ENCODE data around the gene GET3. TPM values are rescaled to one million over a fixed set of nuclear protein-coding genes. Genes with fewer than 3 reads are reported as not detected.

Gene GET3
- total and polyA plus RNA-seq, 2 of the 4 experiments (the other 2 are of a cell fraction) = 129 to 152 TPM

- peak overlapping the region; percentile 95 for H2BK5ac ChIP-seq (ENCODE audit: low read depth, low read length, poor library complexity, severe bottlenecking)
- H3K4ac ChIP-seq (ENCODE audit: low read depth, low read length) = peak overlapping the region; percentile 100
- peak overlapping the region; percentile 99 for H3K14ac ChIP-seq (replicated peaks; ENCODE audit: low read depth, low read length)
- in situ Hi-C loops (cut with MboI; ENCODE audit: low sequenced_read_pairs) = loop anchor here (25.0 kb wide), 1 partner anchor 1055 kb away; no protein-coding TSS in a partner anchor
- H3K56ac ChIP-seq (ENCODE audit: extremely low read depth, insufficient read depth, low read length) = peak overlapping the region; percentile 82
- peak overlapping the region; percentile 91 for H2BK20ac ChIP-seq (ENCODE audit: low read depth, low read length)
- no TSS peak for BruUV-seq (replicated peaks)
- H3K79me1 ChIP-seq (ENCODE audit: low read depth in 1 of 2, low read length in 2 of 2) = peaks cover 0 to 45% of the 10 kb centered on the region in 2 experiments; a peak in 3 of 4 replicates
- dilution Hi-C loops (cut with HindIII; ENCODE audit: low sequenced_read_pairs, unreplicated experiment) = no loop called here
- H4K91ac ChIP-seq (ENCODE audit: insufficient read depth, low read depth, low read length) = peak overlapping the region; percentile 97
- peaks cover 49% of the 10 kb centered on the region for H3K4me1 ChIP-seq (ENCODE audit: control insufficient read depth, insufficient read depth, low read length)
- H3K36me3 ChIP-seq (ENCODE audit: control insufficient read depth, insufficient read depth, low read length) = no peaks in the 10 kb centered on the region
- H2AK9ac ChIP-seq (replicated peaks; ENCODE audit: low read depth, low read length, poor library complexity) = peak overlapping the region; percentile 98
- TF ChIP-seq FOS (IDR thresholded peaks at IDR 0.05; ENCODE audit: low read depth, low read length) = no peak
- no peak for TF ChIP-seq ELK1 (IDR thresholded peaks at IDR 0.05; ENCODE audit: borderline replicate concordance, low read depth, low read length)
- peak; percentile 33 for TF ChIP-seq RCOR1 (IDR thresholded peaks at IDR 0.05; ENCODE audit: insufficient replicate concordance, low read length)
- no peak for TF ChIP-seq MXI1 (IDR thresholded peaks at IDR 0.05; ENCODE audit: borderline replicate concordance, low read depth, low read length)
- TF ChIP-seq CEBPB (IDR thresholded peaks at IDR 0.05; ENCODE audit: low read depth, low read length) = no peak
- TF ChIP-seq MAFK (IDR thresholded peaks at IDR 0.05; ENCODE audit: low read depth, low read length) = no peak
- H3K23ac ChIP-seq (ENCODE audit: low read depth, low read length) = peak overlapping the region; percentile 92
- peak overlapping the region; percentile 94 for H2BK15ac ChIP-seq (ENCODE audit: low read depth, low read length)
- DNase-seq (no peak), ATAC-seq (ENCODE audit: low read depth) (no peak)
- peak overlapping the region; percentile 50 for H3K4me3 ChIP-seq (ENCODE audit: insufficient read depth, low read depth, low read length)
- peaks cover 36% of the 10 kb centered on the region for H3K9me1 ChIP-seq (ENCODE audit: insufficient read depth, low read length)
- H2AFZ ChIP-seq (replicated peaks; ENCODE audit: low read length, poor library complexity) = peak overlapping the region; percentile 97
- ChIA-PET CTCF (interaction anchor here (1.0 to 1.4 kb wide), 3 partner anchors 14 to 66 kb away, joined by 3 to 5 read pairs (median 3); no protein-coding TSS in a partner anchor), POLR2A (ENCODE audit: unreplicated experiment) (interaction anchor here (0.6 to 1.6 kb wide), 2 partner anchors 10 to 83 kb away, joined by 3 to 11 read pairs; partner anchors contain the start of gene JUNB)
- H3K9ac ChIP-seq (ENCODE audit: low read depth, low read length) = peak overlapping the region; percentile 79
- H4K5ac ChIP-seq (ENCODE audit: low read depth, low read length) = peak overlapping the region; percentile 96
- peak overlapping the region; percentile 90 for H2BK120ac ChIP-seq (ENCODE audit: low read depth, low read length)
- H3K18ac ChIP-seq (ENCODE audit: low read depth, low read length) = peak overlapping the region; percentile 99
- peaks cover 3% of the 10 kb centered on the region; the same call in 1 of the 2 replicates for H4K20me1 ChIP-seq (ENCODE audit: insufficient read depth, low read length)
- H4K8ac ChIP-seq (ENCODE audit: low read depth in 2 of 2, low read length in 2 of 2) = peak overlapping the region; percentile 92 to 98
- peak overlapping the region; percentile 96 for H3K4me2 ChIP-seq (ENCODE audit: low read depth, low read length)
- WGBS, 2 experiments (ENCODE audit: extremely low coverage in 2 of 2, insufficient read length in 1 of 2) = 7% methylated on average over 10 of the region's 12 CpGs; no CpG with 5 or more reads in 1 of the 2 experiments
- H2AK5ac ChIP-seq (ENCODE audit: low read depth, low read length) = peak overlapping the region; percentile 99
- peak overlapping the region; percentile 89 for H3K27ac ChIP-seq (ENCODE audit: insufficient read depth, low read length)
- intact Hi-C loops (cut with micrococcal nuclease) = no loop called here
- H3K9me3 ChIP-seq (ENCODE audit: control insufficient read depth, insufficient read depth, low read length) = no peaks in the 10 kb centered on the region
- H3K27me3 ChIP-seq (ENCODE audit: control insufficient read depth, insufficient read depth, low read length) = no peaks in the 10 kb centered on the region
Measured at GRCh38 chr19:12782174-12782423, 44.8 kb downstream of the GET3 start.
